ENCODE results near the gene BACH2. TPM values are rescaled to one million over a fixed set of nuclear protein-coding genes. Genes with fewer than 3 reads are reported as not detected.

Gene BACH2
- total and polyA plus RNA-seq, 4 donors: 0.78 to 17.4 (median 3.2) TPM

DNA sequence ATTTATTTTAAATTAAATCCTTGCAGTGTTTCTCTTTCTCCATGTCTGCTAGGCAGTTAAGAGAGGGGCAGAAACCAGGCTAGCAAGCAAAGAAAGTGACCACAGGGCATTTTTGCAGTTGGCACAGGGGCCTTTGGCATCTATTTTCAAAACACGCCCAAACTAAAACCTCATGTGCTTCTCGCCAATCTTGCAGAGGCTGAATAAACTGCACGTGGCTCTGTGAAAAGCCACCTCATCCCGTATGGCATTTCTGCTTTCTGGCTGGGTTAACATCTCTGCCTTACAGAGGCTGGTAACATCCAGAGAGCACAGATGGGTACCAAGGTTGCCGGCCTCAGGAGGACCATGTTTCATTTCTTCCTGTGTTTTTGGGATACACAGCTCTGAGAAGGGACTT is 347.8 kb downstream of the BACH2 start:
- H3K9me3 ChIP-seq (ENCODE audit: control insufficient read depth in 4 of 4, insufficient read depth in 3 of 4, low read length in 3 of 4): no peaks in the 10 kb centered on the region
- H3K27ac ChIP-seq (ENCODE audit: low read depth in 1 of 2, low read length in 1 of 2): no peak overlapping the region
- no peak overlapping the region for H3K9ac ChIP-seq (ENCODE audit: insufficient read depth in 1 of 2, low read length in 2 of 2)
- no peak for DNase-seq
- H3K4me3 ChIP-seq: no peak overlapping the region
- 89 to 92% methylated on average over 5 of the region's 5 CpGs for WGBS, 2 donors
- peaks cover 0 to 7% (median 0%) of the 10 kb centered on the region in 5 donors for H3K4me1 ChIP-seq (ENCODE audit: control insufficient read depth in 5 of 5, insufficient read depth in 5 of 5, low read length in 5 of 5)
- peaks cover 3 to 20% (median 6%) of the 10 kb centered on the region in 4 donors for H3K36me3 ChIP-seq (ENCODE audit: control insufficient read depth in 4 of 4, insufficient read depth in 4 of 4, low read length in 4 of 4)
- no peak for ATAC-seq (ENCODE audit: insufficient read depth, low FRiP score)
- TF ChIP-seq CTCF (IDR thresholded peaks at IDR 0.05; ENCODE audit: control extremely low read depth, extremely low read depth): no peak
- peaks cover 0 to 5% (median 0%) of the 10 kb centered on the region in 3 donors for H3K27me3 ChIP-seq (ENCODE audit: control insufficient read depth in 3 of 3, insufficient read depth in 3 of 3, low read length in 2 of 3)

GRCh38 chr6:89944826-89945407 is 351.7 kb downstream of the BACH2 start:
- no peak for TF ChIP-seq CTCF (IDR thresholded peaks at IDR 0.05; ENCODE audit: control extremely low read depth, extremely low read depth)
- no peak overlapping the region for H3K9ac ChIP-seq (ENCODE audit: insufficient read depth in 1 of 2, low read length in 2 of 2)
- WGBS, 2 donors: 92 to 95% methylated on average over 1 of the region's 1 CpG

DNA sequence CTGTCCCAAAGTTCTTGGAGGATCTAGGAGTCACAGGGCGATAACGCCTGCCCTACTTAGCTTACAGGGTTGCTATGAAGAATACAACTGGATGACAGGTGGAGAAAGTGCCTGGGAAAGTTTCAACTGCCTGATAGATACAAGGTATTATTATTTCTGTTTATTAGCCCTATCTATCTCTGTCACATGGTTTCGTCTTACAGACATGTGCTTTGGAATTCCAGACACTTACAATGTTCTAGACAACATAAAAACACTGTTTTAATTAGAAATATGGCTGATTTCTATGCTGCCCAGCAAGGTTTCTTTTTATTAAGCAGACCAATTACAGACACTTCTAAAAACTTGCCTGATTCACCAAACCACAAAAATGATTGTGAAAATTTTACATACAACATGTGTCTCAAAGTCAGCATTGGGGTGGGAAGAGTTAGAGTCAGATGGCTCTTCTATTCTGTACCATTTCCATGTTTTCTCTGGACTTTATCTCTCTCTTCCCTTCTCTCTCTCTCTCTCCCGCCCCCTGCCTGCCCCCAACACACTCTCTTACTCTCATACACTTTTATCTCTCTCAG is 352.4 kb downstream of the BACH2 start:
- H3K36me3 ChIP-seq (ENCODE audit: control insufficient read depth in 4 of 4, insufficient read depth in 4 of 4, low read length in 4 of 4): peaks cover 0 to 15% (median under 1%) of the 10 kb centered on the region in 4 donors
- no peak overlapping the region for H3K4me3 ChIP-seq
- H3K9me3 ChIP-seq (ENCODE audit: control insufficient read depth in 4 of 4, insufficient read depth in 3 of 4, low read length in 3 of 4): no peaks in the 10 kb centered on the region
- H3K27me3 ChIP-seq (ENCODE audit: control insufficient read depth in 3 of 3, insufficient read depth in 3 of 3, low read length in 2 of 3): no peaks in the 10 kb centered on the region
- H3K27ac ChIP-seq (ENCODE audit: low read depth in 1 of 2, low read length in 1 of 2): no peak overlapping the region
- peaks cover 0 to 12% (median 2%) of the 10 kb centered on the region in 5 donors for H3K4me1 ChIP-seq (ENCODE audit: control insufficient read depth in 5 of 5, insufficient read depth in 5 of 5, low read length in 5 of 5)
- DNase-seq (no peak), ATAC-seq (ENCODE audit: insufficient read depth, low FRiP score) (no peak)
- TF ChIP-seq CTCF (IDR thresholded peaks at IDR 0.05; ENCODE audit: control extremely low read depth, extremely low read depth): no peak
- H3K9ac ChIP-seq (ENCODE audit: insufficient read depth in 1 of 2, low read length in 2 of 2): no peak overlapping the region
- 93 to 95% methylated on average over 4 of the region's 4 CpGs for WGBS, 2 donors

More at GRCh38 chr6:89944826-89945407, 351.7 kb downstream of the BACH2 start:
- Histone ChIP-seq H3K9me3 (ENCODE audit: control insufficient read depth in 4 of 4, insufficient read depth in 3 of 4, low read length in 3 of 4) (no peaks in the 10 kb centered on the region), H3K27me3 (ENCODE audit: control insufficient read depth in 3 of 3, insufficient read depth in 3 of 3, low read length in 2 of 3) (no peaks in the 10 kb centered on the region), H3K4me3 (no peak overlapping the region), H3K4me1 (ENCODE audit: control insufficient read depth in 5 of 5, insufficient read depth in 5 of 5, low read length in 5 of 5) (peaks cover 0 to 12% (median 2%) of the 10 kb centered on the region in 5 donors), H3K27ac (ENCODE audit: low read depth in 1 of 2, low read length in 1 of 2) (no peak overlapping the region), H3K36me3 (ENCODE audit: control insufficient read depth in 4 of 4, insufficient read depth in 4 of 4, low read length in 4 of 4) (peaks cover 0 to 21% (median 2%) of the 10 kb centered on the region in 4 donors)
- ATAC-seq (ENCODE audit: insufficient read depth, low FRiP score) (no peak), DNase-seq (no peak)
